Keratinocyte (primary cell): ENCODE data around the gene FHIT.

ENCODE experiments used
- EZH2 ChIP-seq: IDR thresholded peaks from one replicate; pipeline ENCODE4 v1.6.1; 2012; ENCODE audit warnings: inconsistent platforms, mild to moderate bottlenecking, low read length, moderate library complexity
- TF ChIP-seq, protein P1 (sequence below), 3 experiments: IDR thresholded peaks in 1 of 3; conservative IDR thresholded peaks in 1 of 3; optimal IDR thresholded peaks in 1 of 3; 2 replicates in 2 of 3; 3 replicates in 1 of 3; pipeline versions ENCODE3 to v1.5.1; 2011; ENCODE audit warnings: low read length in 3 of 3, mild to moderate bottlenecking in 3 of 3, moderate library complexity in 2 of 3, control low read depth in 1 of 3, inconsistent platforms in 1 of 3; ENCODE audit not compliant: insufficient read depth in 2 of 3; ENCODE audit errors: extremely low read depth in 1 of 3

DNA sequence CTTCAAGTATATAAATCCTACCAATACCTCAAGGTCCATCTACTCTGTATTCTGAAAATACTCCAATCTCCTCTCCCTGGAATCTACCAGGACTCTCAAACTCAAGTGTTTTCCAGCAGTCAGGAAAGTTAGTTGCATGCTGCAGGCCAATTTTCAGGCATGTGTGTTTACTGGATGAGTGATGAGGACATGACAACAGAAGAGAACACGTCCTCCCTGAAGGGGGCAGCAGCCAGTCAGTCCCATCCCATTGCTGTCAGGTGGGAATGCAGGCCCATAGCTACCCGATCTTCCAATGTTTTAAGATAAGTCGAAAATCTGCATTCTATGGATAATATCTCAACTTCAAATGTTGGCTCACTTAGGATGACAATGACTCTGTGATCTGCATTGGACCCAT is 496.2 kb downstream of the FHIT start:
- TF ChIP-seq, protein P1, sequence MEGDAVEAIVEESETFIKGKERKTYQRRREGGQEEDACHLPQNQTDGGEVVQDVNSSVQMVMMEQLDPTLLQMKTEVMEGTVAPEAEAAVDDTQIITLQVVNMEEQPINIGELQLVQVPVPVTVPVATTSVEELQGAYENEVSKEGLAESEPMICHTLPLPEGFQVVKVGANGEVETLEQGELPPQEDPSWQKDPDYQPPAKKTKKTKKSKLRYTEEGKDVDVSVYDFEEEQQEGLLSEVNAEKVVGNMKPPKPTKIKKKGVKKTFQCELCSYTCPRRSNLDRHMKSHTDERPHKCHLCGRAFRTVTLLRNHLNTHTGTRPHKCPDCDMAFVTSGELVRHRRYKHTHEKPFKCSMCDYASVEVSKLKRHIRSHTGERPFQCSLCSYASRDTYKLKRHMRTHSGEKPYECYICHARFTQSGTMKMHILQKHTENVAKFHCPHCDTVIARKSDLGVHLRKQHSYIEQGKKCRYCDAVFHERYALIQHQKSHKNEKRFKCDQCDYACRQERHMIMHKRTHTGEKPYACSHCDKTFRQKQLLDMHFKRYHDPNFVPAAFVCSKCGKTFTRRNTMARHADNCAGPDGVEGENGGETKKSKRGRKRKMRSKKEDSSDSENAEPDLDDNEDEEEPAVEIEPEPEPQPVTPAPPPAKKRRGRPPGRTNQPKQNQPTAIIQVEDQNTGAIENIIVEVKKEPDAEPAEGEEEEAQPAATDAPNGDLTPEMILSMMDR (optimal IDR thresholded peaks at IDR 0.05 in 1 of 3, IDR thresholded peaks at IDR 0.05 in 1 of 3, conservative IDR thresholded peaks at IDR 0.05 in 1 of 3; ENCODE audit: extremely low read depth in 1 of 3, insufficient read depth in 2 of 3, low read length in 3 of 3) = peak; percentile 36 to 75 (median 50)
- no peak for TF ChIP-seq EZH2
